ENCODE measurements around the gene FYCO1.

Gene FYCO1

GRCh38 chr3:45984331-45985312 lies 11.0 kb downstream of the FYCO1 start:
- in situ Hi-C loops (cut with MboI; ENCODE audit: low sequenced_read_pairs), result no loop called here

- in situ Hi-C loops (cut with MboI; ENCODE audit: low sequenced_read_pairs), result no loop called here
Measured at GRCh38 chr3:45983770-45984169, 11.9 kb downstream of the FYCO1 start.

DNA sequence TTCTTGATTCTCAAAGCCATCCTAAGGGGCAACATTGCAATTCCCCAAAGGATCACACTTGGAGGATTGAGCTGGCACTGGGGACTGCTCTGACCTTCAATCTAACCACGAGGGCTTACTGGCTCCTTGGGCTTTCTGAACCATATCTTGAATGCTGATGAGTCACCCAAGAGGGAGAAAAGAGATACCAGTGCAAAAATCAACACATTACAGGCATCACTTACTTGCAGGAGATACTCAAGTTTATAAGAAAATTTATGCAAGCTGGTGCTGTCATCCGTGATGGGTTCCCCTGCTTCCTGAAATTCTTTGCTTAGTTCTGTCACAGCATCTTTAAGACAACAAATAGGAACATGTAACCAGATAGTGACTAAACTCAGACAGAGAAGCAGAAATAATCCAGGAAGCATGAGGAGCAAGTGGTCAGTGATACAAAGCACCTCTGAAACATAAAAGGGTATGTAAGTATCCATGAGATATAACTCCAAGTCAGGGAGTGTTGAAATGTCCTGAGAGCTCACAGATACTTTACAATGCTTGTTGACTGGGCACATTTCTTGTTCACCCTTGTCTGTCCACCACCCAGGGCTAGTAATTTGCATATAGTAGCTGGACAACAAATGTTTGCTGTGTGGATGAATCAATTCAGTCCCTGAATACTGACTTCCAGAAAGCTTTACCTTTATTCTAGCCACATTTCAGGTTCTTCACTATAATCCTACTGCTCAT lies 14.1 kb downstream of the FYCO1 start:
- in situ Hi-C loops (cut with MboI; ENCODE audit: low sequenced_read_pairs), result no loop called here

DNA sequence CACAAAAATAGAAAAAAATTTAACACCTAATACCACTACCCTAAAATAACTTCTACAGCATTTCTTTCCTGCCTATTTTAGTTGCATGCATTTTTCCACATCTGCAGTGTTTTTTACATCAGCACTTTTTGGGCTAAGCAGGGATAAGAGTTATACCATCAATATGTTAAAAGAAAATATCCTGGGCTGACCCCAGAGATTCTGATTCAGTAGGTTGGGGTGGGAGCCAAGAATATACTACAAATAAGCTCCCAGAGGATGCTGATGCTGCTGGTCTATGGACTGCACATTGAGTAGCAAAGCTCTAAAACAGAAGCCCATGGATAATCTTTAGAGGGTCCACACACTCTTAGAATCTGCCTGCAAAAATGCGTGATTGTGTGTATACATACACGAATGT lies 14.8 kb downstream of the FYCO1 start:
- in situ Hi-C loops (cut with MboI; ENCODE audit: low sequenced_read_pairs), result no loop called here

- in situ Hi-C loops (cut with MboI; ENCODE audit: low sequenced_read_pairs), result no loop called here
Measured at GRCh38 chr3:45980229-45980813, 15.3 kb downstream of the FYCO1 start.

DNA sequence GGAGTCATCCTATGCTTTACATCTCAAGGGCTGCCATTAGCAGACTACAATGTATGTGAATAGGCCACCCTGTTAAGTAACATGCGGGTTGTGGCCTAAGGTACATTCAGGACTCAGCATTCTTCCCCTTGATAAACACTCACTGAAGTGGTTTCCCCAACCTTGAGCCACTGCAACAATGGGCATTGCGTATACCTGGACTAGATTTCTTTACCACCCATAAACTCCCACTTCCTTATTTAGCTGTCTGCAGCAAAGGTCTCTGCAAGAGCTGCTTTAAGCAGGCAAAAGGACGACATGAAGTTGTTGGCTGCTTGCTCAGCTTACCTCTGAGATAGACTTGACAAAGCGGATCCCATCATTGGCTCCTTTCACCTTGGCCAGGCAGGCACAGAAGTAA lies 16.2 kb downstream of the FYCO1 start:
- in situ Hi-C loops (cut with MboI; ENCODE audit: low sequenced_read_pairs), result no loop called here

- in situ Hi-C loops (cut with MboI; ENCODE audit: low sequenced_read_pairs), result no loop called here
Measured at GRCh38 chr3:45978006-45978761, 17.4 kb downstream of the FYCO1 start.

DNA sequence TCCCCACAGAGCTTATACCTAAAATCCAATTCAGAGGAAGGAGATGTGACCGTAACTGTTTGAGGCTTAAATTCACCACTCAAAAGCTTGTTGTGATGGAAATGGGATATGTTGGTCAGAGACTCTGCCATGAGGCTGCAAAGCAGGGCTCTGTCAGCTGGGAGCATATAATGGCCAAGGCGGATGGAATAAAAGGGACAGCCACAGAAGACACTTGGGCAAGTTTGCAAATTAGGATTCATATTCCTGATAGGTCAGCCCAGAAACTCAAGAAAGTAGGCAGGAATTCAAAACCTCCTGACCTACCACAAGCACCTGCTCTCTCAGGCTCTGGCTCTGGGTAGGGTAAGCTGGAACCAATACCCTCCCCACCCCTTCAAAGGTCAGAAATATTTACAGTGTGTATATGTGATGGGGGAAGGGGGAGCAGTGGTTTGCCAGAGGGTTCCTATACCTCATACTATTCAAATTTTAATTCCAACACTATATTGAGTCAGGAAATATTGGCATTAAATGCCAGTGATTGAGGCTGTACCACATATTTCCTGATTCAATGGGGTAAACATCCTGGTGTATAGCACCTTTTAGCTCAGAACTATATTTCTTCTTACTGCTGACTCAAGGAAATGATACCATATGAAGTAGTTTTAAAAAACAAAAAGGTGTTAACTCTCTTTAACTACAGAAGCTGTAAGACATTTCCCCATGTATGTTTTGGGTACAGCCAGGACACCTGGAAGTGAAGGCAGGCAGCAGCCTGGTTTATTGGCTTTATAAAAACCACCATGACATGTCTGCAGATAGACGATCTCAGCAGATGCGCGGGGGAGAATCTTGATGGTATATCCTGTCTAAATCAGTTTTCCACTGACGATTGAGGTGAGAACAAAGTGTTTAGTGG lies 19.2 kb downstream of the FYCO1 start:
- in situ Hi-C loops (cut with MboI; ENCODE audit: low sequenced_read_pairs), result no loop called here

DNA sequence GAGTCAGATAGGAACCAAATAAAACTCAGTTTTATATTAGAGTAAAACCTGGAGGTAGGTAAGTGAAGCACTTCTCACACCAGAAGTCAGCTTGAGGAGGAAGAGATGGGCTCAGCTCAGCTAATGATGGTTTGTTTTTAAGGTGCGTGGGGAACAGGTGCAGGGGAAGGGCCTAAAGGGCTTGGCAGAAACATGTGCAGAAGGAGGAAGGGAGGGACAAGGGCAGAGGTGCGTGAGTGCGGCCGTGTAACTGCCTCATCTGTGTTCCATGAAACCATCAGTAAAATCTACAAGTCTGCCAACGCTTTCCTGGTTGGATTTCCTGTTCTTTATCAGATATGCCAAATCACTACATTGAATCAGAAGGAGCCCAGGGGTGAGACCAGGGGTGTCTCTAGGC lies 19.9 kb downstream of the FYCO1 start:
- in situ Hi-C loops (cut with MboI; ENCODE audit: low sequenced_read_pairs), result no loop called here

DNA sequence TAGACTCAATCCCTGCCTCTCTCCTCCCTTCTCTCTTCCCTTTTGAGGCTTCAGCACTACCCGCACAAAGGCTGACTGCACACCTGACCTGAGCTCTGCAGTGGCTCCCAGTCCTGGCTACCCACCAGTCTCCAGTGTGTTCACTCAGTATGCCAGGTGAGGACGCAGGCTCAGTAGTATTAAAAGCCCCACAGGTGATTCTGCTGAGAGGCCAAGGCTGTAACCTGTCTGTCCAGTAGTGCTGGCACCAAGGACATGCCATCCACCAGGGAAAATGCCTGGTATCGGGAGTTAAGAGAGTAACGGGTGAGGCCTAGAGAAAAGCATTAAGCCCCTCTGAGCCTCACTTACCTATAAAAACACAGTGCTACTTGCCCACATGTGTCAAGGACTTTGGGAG lies 20.9 kb downstream of the FYCO1 start:
- in situ Hi-C loops (cut with MboI; ENCODE audit: low sequenced_read_pairs), result no loop called here

DNA sequence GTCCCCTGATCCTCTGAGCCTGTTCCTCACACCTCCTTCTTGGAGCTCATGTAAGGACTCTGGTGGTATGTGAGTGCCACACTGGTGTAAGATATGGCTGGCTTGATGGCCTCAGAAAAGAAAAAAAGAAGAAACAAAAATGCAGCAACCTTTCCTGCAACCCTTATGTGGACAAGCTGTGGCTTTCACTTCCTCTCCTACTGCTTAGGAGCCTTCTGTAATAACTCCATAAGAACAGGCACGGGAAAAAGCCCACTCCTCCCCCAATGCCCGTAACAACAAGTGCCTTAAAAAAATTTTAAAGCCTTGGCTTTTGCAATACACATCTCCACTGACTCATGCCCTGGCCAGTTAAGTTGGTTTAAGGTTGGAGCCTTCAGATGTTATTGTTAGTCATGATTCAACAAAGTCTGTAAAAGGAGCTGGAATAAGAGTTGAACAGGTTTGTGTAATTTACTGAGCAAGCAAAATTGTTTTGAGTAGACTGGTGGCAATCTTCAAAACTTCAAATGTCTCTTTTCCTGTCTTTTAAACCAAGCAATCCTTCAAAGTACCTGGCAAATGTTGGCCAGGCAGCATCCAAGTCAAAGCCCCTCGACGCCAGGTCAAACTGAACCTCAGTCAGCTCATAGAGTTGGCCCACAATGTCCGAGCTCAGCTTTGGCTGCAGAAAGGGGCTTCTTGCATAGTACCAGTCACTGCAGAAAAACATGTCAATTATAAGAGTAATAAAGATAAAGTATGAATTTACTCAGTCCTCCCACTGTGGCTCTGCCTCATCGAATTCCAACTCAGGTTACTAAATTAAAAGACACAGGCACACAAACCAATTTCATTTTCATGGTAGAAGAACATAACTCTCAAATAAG lies 22.9 kb downstream of the FYCO1 start:
- in situ Hi-C loops (cut with MboI; ENCODE audit: low sequenced_read_pairs), result no loop called here

DNA sequence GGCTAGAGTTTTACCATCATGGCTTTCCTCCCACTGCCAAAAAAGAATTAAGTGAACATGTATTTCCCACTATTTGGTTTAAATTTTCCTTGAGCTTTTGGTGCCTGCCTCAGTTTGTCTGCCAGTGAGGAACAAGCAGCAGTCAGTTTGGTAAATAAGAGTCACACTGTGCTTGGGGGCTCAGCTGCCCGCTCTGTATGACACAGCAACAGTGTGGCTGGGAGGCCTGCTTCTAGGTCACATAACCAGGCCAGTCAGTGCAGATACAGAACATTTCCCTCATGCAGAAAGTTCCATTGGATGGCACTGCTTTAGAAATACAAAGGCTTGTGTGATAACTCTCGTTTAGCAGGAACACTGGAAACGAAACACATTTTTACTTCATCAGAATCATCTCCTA lies 25.7 kb downstream of the FYCO1 start:
- in situ Hi-C loops (cut with MboI; ENCODE audit: low sequenced_read_pairs), result no loop called here

DNA sequence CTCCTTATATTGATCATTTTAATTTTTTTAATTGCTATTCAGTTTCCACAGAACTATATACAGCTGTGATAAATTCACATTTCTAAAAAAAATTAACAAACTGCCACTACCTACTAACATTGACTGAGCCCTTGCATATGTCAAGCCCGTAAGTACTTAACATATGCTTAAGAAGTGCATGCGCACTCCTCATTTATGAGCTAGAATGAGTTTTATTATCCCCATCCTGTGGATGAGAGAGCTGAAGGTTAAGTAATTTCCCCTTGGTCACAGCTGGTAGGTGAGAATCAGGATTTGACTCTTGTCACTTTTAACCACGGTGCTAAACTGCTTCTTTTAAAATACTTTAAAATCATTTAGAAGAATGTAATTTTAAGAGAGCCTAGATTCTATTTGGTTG lies 26.5 kb downstream of the FYCO1 start:
- in situ Hi-C loops (cut with MboI; ENCODE audit: low sequenced_read_pairs), result no loop called here

DNA sequence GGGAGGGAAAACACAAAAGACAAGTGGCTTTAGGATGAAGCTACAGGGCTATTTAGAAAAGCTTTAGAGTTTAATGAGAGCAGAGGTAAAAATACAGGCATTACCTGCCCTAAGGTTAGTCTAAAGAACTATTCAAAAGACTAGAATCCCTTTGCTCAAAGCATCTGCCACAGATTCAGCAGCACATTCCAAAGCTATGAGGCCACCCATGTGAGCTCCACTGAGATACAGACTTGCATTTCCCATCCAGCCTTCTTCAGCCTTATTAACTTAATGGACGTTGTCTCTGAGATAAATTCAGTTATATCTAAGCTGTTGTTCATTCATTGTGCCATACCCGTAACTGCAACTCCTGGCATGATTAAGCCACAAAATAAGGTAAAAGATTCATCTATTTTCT lies 26.9 kb downstream of the FYCO1 start:
- in situ Hi-C loops (cut with MboI; ENCODE audit: low sequenced_read_pairs), result no loop called here

- in situ Hi-C loops (cut with MboI; ENCODE audit: low sequenced_read_pairs), result no loop called here
Measured at GRCh38 chr3:45968149-45968548, 27.5 kb downstream of the FYCO1 start.

DNA sequence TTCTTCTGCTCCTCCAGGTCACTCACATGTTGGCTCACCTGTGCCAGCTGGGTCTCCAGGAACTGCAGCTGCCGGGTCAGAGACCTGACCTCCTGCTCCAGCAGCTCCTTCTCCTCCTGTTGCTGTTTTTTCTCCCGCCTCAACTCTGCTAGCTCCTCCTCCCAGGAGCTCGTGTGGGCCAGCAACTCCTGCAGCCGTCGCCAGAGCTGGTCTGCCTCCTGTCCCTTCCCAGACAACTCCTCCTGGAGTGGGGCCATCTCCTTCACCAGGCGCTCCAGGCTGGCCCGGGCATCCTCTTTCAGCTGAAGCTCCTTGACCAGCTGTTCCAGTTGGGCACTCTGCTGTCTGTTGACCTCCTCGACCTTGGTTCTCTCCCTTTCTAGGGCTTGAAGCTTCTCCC lies 27.9 kb downstream of the FYCO1 start:
- in situ Hi-C loops (cut with MboI; ENCODE audit: low sequenced_read_pairs), result no loop called here

- in situ Hi-C loops (cut with MboI; ENCODE audit: low sequenced_read_pairs), result no loop called here
Measured at GRCh38 chr3:45966950-45967640, 28.5 kb downstream of the FYCO1 start.

- in situ Hi-C loops (cut with MboI; ENCODE audit: low sequenced_read_pairs), result no loop called here
Measured at GRCh38 chr3:45966371-45966791, 29.2 kb downstream of the FYCO1 start.

Measured in HL-60/S4 (cell line).